OCI-LY7 (cell line): ENCODE data around the gene ARHGAP18. TPM values are rescaled to one million over a fixed set of nuclear protein-coding genes. Genes with fewer than 3 reads are reported as not detected.

Experiments used
- BruUV-seq: library from RNA; stranded (reverse); fragments of 400-500 nt; replicated peaks from 2 replicates; lab custom pipeline; 2021; lab: Mats Ljungman, UMichigan
- CTCF ChIA-PET: fragments of 300-600 bp; sonication (Branson Sonifier 250); formaldehyde crosslinking; loops from one replicate; lab custom pipeline; 2022; ENCODE audit warnings: antibody characterized with exemption; ENCODE audit not compliant: unreplicated experiment; lab: Charles Lee
- POLR2A ChIA-PET: fragments of 300-600 bp; sonication (Branson Sonifier 250); formaldehyde crosslinking; loops from one replicate; lab custom pipeline; 2022; ENCODE audit warnings: antibody characterized with exemption; lab: Charles Lee
- DNase-seq: peaks from one replicate; pipeline ENCODE4 v3.0.0-alpha.2; 2015; ENCODE audit warnings: low spot score
- H2AFZ ChIP-seq: fragments of 200-600 bp; sonication (generic), shearing (Covaris generic); 2 replicates; pipeline ENCODE4 v1.6.1; 2014; ENCODE audit warnings: mild to moderate bottlenecking, antibody characterized with exemption, low read length, moderate library complexity
- H3K27ac ChIP-seq: fragments of 200-600 bp; sonication (generic); 2 replicates; pipeline ENCODE4 v1.5.1; 2014; ENCODE audit warnings: mixed run types, low read depth, mild to moderate bottlenecking, moderate library complexity, low read length, inconsistent platforms; ENCODE audit not compliant: poor library complexity, severe bottlenecking
- H3K36me3 ChIP-seq: fragments of 200-600 bp; sonication (generic); 2 replicates; pipeline ENCODE4 v1.6.1; 2014; ENCODE audit warnings: mild to moderate bottlenecking, antibody characterized with exemption, low read length, moderate library complexity, mixed read lengths; ENCODE audit not compliant: insufficient read depth
- H3K4me1 ChIP-seq: fragments of 200-600 bp; sonication (generic); 2 replicates; pipeline ENCODE4 v1.5.1; 2014; ENCODE audit warnings: mild to moderate bottlenecking, low read length; ENCODE audit not compliant: insufficient read depth, poor library complexity, severe bottlenecking
- H3K4me2 ChIP-seq: fragments of 200-600 bp; sonication (generic); 2 replicates; pipeline ENCODE4 v1.6.1; 2014; ENCODE audit warnings: mild to moderate bottlenecking, low read length
- H3K4me3 ChIP-seq: fragments of 200-600 bp; sonication (generic); 2 replicates; pipeline ENCODE4 v1.5.1; 2014; ENCODE audit warnings: mild to moderate bottlenecking, low read depth, low read length; ENCODE audit not compliant: poor library complexity, severe bottlenecking
- H3K79me2 ChIP-seq: fragments of 200-600 bp; sonication (generic); 2 replicates; pipeline ENCODE4 v1.6.1; 2016; ENCODE audit warnings: low read depth, mild to moderate bottlenecking, low read length, moderate library complexity, mixed read lengths; ENCODE audit not compliant: insufficient read depth
- H3K9me2 ChIP-seq: fragments of 200-600 bp; sonication (generic); 2 replicates; pipeline ENCODE4 v1.6.1; 2016; ENCODE audit warnings: mild to moderate bottlenecking, low read length, mixed read lengths; ENCODE audit not compliant: insufficient read depth
- H3K9me3 ChIP-seq: fragments of 200-600 bp; sonication (generic); 2 replicates; pipeline ENCODE4 v1.6.1; 2014; ENCODE audit warnings: mild to moderate bottlenecking, mixed run types, low read length, mixed read lengths
- H4K20me1 ChIP-seq: fragments of 200-600 bp; sonication (generic); 2 replicates; pipeline ENCODE4 v1.6.1; 2014; ENCODE audit warnings: mild to moderate bottlenecking, antibody characterized with exemption, low read length, moderate library complexity, mixed read lengths; ENCODE audit not compliant: insufficient read depth
- CTCF ChIP-seq: fragments of 200-600 bp; sonication (generic); conservative IDR thresholded peaks from 2 replicates; pipeline ENCODE4 v1.5.1; 2014; ENCODE audit warnings: mild to moderate bottlenecking, antibody characterized with exemption, low read length, moderate library complexity, mixed read lengths
- EZH2phosphoT487 ChIP-seq: fragments of 200-600 bp; sonication (generic); IDR thresholded peaks from 2 replicates; pipeline ENCODE4 v1.6.1; 2018; ENCODE audit warnings: low read depth, borderline replicate concordance, mild to moderate bottlenecking, mixed run types, antibody characterized with exemption, low read length, moderate library complexity, mixed read lengths
- intact Hi-C: fragments of 100-400 bp; cut with micrococcal nuclease; formaldehyde crosslinking; loops from one replicate; pipeline ENCODE4 v1.10.0; 2022; ENCODE audit not compliant: unreplicated experiment
- total RNA-seq, 2 experiments: library from RNA; depleted of rRNA in 1 of 2; stranded (reverse); fragments of >200 nt in 1 of 2; shearing (Covaris generic) in 1 of 2; gene quantifications; 2 replicates each; pipeline ENCODE4 v1.2.3, GENCODE V29; 2014 to 2022

The ARHGAP18 gene
- total RNA-seq, 2 experiments from 2014 or later = 4.8 to 7.5 TPM

GRCh38 chr6:129655334-129655733, 54.6 kb downstream of the ARHGAP18 start:
- Histone ChIP-seq H3K79me2 (no peaks in the 10 kb centered on the region), H3K36me3 (no peaks in the 10 kb centered on the region), H3K27ac (no peak overlapping the region), H3K4me1 (no peaks in the 10 kb centered on the region), H4K20me1 (no peaks in the 10 kb centered on the region), H3K9me3 (no peaks in the 10 kb centered on the region), H3K9me2 (no peaks in the 10 kb centered on the region; the same call in 1 of the 2 replicates), H3K4me2 (no peak overlapping the region), H2AFZ (no peak overlapping the region), H3K4me3 (no peak overlapping the region)
- TF ChIP-seq CTCF (no peak), EZH2phosphoT487 (no peak)
- BruUV-seq = no TSS peak
- ChIA-PET POLR2A (interaction anchor here (0.8 kb wide), 1 partner anchor 1601 kb away, joined by 3 read pairs; no protein-coding TSS in a partner anchor), CTCF (no interaction called here)
- intact Hi-C loops = no loop called here
- no peak for DNase-seq

- ChIA-PET CTCF (interaction anchor here (1.0 kb wide), 1 partner anchor 16 kb away, joined by 4 read pairs; no protein-coding TSS in a partner anchor), POLR2A (interaction anchor here (0.9 to 2.4 kb wide), 4 partner anchors 10 to 74 kb away, joined by 3 to 9 read pairs (median 6); no protein-coding TSS in a partner anchor)
- no TSS peak for BruUV-seq
- no peaks in the 10 kb centered on the region for H3K79me2 ChIP-seq
- TF ChIP-seq EZH2phosphoT487 = no peak
- TF ChIP-seq CTCF = no peak
- intact Hi-C loops = no loop called here
- H3K4me1 ChIP-seq = no peaks in the 10 kb centered on the region
- no peak overlapping the region for H2AFZ ChIP-seq
- DNase-seq = no peak
- H3K36me3 ChIP-seq = no peaks in the 10 kb centered on the region
- no peaks in the 10 kb centered on the region; the same call in 1 of the 2 replicates for H3K9me2 ChIP-seq
- H4K20me1 ChIP-seq = no peaks in the 10 kb centered on the region
- H3K4me3 ChIP-seq = no peak overlapping the region
- no peak overlapping the region for H3K4me2 ChIP-seq
- H3K9me3 ChIP-seq = no peaks in the 10 kb centered on the region
- no peak overlapping the region for H3K27ac ChIP-seq
Observed at GRCh38 chr6:129653746-129654145, 56.2 kb downstream of the ARHGAP18 start.

GRCh38 chr6:129653229-129653628, 56.7 kb downstream of the ARHGAP18 start:
- H3K9me3 ChIP-seq = no peaks in the 10 kb centered on the region
- H3K4me3 ChIP-seq = no peak overlapping the region
- CTCF ChIA-PET = interaction anchor here (1.0 kb wide), 1 partner anchor 16 kb away, joined by 4 read pairs; no protein-coding TSS in a partner anchor
- POLR2A ChIA-PET = interaction anchor here (1.8 to 2.4 kb wide), 3 partner anchors 10 to 30 kb away, joined by 4 to 9 read pairs (median 7); no protein-coding TSS in a partner anchor
- intact Hi-C loops = no loop called here
- no peaks in the 10 kb centered on the region for H3K4me1 ChIP-seq
- no peaks in the 10 kb centered on the region for H3K9me2 ChIP-seq
- no peaks in the 10 kb centered on the region for H4K20me1 ChIP-seq
- no peaks in the 10 kb centered on the region for H3K79me2 ChIP-seq
- no peak for DNase-seq
- H3K27ac ChIP-seq = no peak overlapping the region
- no peak overlapping the region for H2AFZ ChIP-seq
- H3K4me2 ChIP-seq = no peak overlapping the region
- BruUV-seq = no TSS peak
- TF ChIP-seq EZH2phosphoT487 = no peak
- H3K36me3 ChIP-seq = no peaks in the 10 kb centered on the region
